D721Med (cell line): ENCODE measurements around the gene ATP9A.

Experiments used
- DNase-seq: peaks from one replicate; pipeline ENCODE4 v3.0.0; 2011; ENCODE audit warnings: low spot score; ENCODE audit not compliant: insufficient read length
- FAIRE-seq: peaks from 2 replicates; lab custom pipeline; 2011; peaks lifted over from hg19 to GRCh38; lab: Jason Lieb, UNC
- TF ChIP-seq, protein P1 (sequence below): IDR thresholded peaks from 2 replicates; pipeline ENCODE4 v1.5.1; 2012; ENCODE audit warnings: mild to moderate bottlenecking, control low read depth; ENCODE audit not compliant: insufficient read depth; ENCODE audit errors: missing control alignments

ATP9A gene

DNA sequence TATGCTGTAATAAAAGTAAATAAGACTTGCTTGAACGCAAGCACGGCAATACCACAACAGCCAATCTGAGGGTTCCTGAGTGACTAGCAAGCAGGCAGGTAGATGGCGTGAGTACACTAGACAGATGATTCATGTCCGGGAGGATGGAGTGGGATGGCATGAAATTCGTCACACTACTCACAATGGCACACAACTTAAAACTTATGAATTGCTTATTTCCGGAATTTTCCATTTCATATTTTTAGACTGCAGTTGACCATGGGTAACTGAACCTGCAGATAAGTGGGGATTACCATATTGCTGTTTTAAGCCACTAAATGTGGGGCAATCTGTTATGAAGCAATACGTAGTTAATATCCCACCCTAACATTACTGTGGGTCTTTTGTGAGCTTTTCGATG is 132.1 kb downstream of the ATP9A start:
- DNase-seq = no peak
- TF ChIP-seq, protein P1, sequence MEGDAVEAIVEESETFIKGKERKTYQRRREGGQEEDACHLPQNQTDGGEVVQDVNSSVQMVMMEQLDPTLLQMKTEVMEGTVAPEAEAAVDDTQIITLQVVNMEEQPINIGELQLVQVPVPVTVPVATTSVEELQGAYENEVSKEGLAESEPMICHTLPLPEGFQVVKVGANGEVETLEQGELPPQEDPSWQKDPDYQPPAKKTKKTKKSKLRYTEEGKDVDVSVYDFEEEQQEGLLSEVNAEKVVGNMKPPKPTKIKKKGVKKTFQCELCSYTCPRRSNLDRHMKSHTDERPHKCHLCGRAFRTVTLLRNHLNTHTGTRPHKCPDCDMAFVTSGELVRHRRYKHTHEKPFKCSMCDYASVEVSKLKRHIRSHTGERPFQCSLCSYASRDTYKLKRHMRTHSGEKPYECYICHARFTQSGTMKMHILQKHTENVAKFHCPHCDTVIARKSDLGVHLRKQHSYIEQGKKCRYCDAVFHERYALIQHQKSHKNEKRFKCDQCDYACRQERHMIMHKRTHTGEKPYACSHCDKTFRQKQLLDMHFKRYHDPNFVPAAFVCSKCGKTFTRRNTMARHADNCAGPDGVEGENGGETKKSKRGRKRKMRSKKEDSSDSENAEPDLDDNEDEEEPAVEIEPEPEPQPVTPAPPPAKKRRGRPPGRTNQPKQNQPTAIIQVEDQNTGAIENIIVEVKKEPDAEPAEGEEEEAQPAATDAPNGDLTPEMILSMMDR = no peak
- no peak for FAIRE-seq

DNA sequence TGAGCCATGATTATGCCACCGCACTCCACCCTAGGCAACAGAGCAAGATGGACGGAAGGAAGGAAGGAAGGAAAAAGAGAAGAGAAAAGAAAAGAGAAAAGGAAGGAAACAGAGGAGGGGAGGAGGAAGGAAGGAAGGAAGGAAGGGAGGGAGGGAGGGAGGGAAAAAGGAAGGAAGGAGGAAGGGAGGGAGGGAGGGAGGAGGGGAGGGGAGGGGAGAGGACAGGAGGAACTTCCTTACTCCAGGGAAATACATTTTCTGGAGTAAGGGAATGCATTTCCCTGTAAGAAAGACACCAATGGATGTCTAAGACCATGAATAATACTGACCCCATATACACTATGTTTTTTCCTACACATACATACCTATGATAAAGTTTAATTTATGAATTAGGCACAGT is 132.5 kb downstream of the ATP9A start:
- TF ChIP-seq, protein P1 = no peak
- FAIRE-seq (no peak), DNase-seq (no peak)

DNA sequence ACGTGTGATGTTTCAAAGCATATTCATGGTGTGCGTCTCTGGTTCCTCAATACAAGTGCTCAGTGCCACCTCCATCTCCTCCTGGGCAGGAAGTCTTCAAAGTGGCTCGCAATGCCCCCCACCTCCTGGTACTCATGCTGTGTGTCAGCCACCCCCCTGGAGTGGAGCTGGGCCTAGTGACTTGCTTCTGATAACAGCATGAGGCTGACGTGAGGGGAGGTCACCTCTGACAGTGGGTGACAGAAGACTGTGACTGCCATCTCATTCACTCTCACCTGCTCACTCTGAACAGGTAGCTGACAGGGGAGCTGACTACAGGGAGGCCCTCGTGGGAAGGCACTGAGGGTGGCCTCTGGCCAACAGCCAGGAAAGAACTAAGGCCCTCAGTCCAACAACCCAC is 133.3 kb downstream of the ATP9A start:
- no peak for FAIRE-seq

DNA sequence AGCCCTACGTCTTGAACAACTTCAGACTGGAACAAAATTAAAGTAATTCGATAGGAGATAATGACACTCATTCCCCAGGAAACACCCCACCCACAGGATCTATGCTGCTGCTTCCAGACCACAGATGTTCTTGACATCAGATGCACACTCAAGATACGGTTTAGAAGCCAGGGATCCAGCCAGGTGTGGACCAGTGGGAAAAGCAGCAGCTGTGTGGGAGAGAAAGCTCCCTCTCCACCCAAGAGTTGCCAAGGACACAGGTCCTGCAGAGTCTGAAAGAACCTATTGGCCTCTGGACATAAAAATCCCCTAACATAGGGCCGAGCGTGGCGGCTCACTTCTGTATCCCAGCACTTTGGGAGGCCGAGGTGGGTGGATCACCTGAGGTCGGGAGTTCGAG is 133.9 kb downstream of the ATP9A start:
- FAIRE-seq (no peak), DNase-seq (no peak)
- TF ChIP-seq, protein P1 = no peak

More for the DNA sequence above, 133.3 kb downstream of the ATP9A start:
- TF ChIP-seq, protein P1 = no peak
- DNase-seq = no peak

DNA sequence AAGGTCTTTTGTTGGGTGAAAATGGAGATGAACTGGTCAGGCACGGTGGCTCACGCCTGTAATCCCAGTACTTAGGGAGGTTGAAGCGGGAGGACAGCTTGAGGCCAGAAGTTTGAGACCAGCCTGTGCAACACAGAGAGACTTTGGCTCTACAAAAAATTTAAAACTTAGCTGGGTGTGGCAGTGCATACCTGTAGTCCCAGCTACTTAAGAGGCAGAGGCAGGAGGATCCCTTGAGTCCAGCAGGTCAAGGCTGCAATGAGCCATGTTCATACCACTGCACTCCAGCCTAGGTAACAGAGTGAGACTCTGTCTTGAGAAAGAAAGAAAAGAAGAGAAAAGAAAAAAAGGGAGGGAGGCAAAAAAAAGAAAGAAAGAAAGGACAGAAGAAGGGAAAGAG is 134.8 kb downstream of the ATP9A start:
- no peak for FAIRE-seq
- TF ChIP-seq, protein P1 = no peak
- no peak for DNase-seq

DNA sequence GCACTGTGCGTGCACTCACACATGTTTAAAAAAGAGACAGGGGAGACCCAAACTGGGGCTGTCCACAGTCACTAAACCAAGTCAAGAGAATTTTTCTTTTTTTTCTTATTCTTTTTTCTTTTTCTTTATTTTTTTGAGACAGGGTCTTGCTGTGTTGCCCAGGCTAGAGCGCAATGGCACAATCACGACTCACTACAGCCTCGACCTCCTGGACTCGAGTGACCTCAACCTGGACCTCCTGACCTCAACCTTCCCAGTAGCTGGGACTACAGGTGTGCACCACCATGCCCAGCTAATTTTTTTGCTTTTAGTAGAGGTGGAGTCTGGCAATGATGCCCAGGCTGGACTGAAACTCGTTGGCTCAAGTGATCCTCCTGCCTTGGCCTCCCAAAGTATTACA is 136.2 kb downstream of the ATP9A start:
- DNase-seq (no peak), FAIRE-seq (no peak)
- TF ChIP-seq, protein P1 = no peak

DNA sequence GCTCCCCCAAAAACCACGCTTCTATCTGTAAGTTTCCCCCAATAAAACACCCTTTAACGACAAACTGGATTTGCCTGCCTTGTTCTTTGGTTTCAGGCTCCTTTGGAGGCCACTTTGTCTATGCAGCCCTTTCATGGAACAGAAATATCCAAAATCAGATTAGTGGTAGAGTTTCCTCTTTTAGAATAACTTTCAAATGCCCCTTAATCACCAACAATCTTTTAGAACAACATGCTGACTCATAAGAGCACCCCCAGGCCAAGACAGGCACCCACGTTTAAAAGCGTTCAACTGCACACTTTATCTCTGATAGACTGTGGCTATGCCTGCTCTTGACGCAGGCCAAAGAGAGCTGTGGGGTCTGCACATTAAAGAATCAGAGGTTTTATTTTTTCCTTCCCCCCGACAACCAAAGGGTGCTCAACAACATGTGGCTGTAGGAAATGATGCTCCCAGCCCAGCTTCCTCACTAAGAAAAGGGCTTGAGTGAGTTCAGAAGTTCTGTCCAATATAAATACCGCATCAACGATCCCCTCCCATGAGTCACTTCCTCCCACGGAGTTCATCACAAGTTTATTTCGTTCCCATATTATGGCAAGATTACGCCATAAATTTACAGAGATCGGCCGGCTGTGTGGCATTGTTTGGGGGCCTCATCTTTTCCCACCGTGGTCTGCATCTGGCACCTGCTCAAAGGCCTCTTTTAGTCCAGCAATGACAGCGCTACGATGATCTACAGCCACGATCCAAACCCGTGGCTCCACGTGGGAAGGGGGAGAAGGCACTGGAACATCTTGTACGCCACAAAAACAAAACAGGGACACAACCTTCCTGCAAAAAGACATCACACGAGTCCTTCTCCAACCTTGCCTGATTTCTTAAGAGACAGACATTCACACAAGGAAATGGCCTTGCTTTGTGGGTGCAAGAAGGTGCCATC is 136.9 kb downstream of the ATP9A start:
- TF ChIP-seq, protein P1 = no peak
- DNase-seq = no peak
- FAIRE-seq = no peak
